B cell (primary cell): ENCODE measurements around the gene TSHZ1.

Source experiments
- CTCF ChIP-seq: fragments of 200-600 bp; IDR thresholded peaks from one replicate; pipeline ENCODE4 v1.8.0; 2022; ENCODE audit warnings: antibody characterized with exemption, mild to moderate bottlenecking
- EZH2 ChIP-seq: IDR thresholded peaks from 2 replicates; pipeline ENCODE4 v1.6.1; 2012; ENCODE audit warnings: borderline replicate concordance, low read depth, mild to moderate bottlenecking, moderate library complexity, low read length; ENCODE audit not compliant: insufficient read depth, poor library complexity, severe bottlenecking

- TF ChIP-seq CTCF, result no peak
- TF ChIP-seq EZH2, result no peak
Observed at GRCh38 chr18:75201282-75202270, 9.0 kb upstream of the TSHZ1 start.
